ENCODE data around the gene UGT1A9. TPM values are rescaled to one million over a fixed set of nuclear protein-coding genes. Genes with fewer than 3 reads are reported as not detected.
A peak's percentile ranks its signal among the peaks of the same experiment; 100 is the strongest.

Gene UGT1A9
- total and polyA plus RNA-seq, 2 of the 13 experiments (the other 11 are each of a cell fraction or from before 2014, with no cell fraction given) = 0.07 TPM; not detected in 1

- TF ChIP-seq ZBTB25 (CRISPR knock-in tag; IDR thresholded peaks at IDR 0.05) (peak; percentile 82), ZNF124 (CRISPR knock-in tag; IDR thresholded peaks at IDR 0.05) (no peak), PHB2 (IDR thresholded peaks at IDR 0.05; ENCODE audit: partially characterized antibody) (no peak), ZNF160 (CRISPR knock-in tag; IDR thresholded peaks at IDR 0.05) (peak; percentile 54), ZNF670 (CRISPR knock-in tag; IDR thresholded peaks at IDR 0.05; ENCODE audit: borderline replicate concordance) (peak; percentile 96), KAT8 (CRISPR knock-in tag; IDR thresholded peaks at IDR 0.05) (peak; percentile 77), ZNF788 (CRISPR knock-in tag; IDR thresholded peaks at IDR 0.05; ENCODE audit: borderline replicate concordance) (peak; percentile 76; the same call in 1 of the 2 replicates), ETV5 (CRISPR knock-in tag; IDR thresholded peaks at IDR 0.05; ENCODE audit: borderline replicate concordance) (peak; percentile 74; the same call in 1 of the 2 replicates), AKNA (CRISPR knock-in tag; IDR thresholded peaks at IDR 0.05; ENCODE audit: borderline replicate concordance) (no peak), TRIM22 (IDR thresholded peaks at IDR 0.05) (no peak), ZBTB10 (CRISPR knock-in tag; IDR thresholded peaks at IDR 0.05; ENCODE audit: borderline replicate concordance) (0 out of 2 replicates have a peak, but pooled peaks have one; percentile 56), ZNF337 (CRISPR knock-in tag; IDR thresholded peaks at IDR 0.05; ENCODE audit: borderline replicate concordance, low read depth) (no peak), SALL1 (CRISPR knock-in tag; IDR thresholded peaks at IDR 0.05) (peak; percentile 84; the same call in 1 of the 2 replicates), ZKSCAN5 (CRISPR knock-in tag; IDR thresholded peaks at IDR 0.05) (0 out of 2 replicates have a peak, but pooled peaks have one; percentile 33), ZNF10 (CRISPR knock-in tag; IDR thresholded peaks at IDR 0.05; ENCODE audit: borderline replicate concordance, low read depth) (no peak), HNF1B (CRISPR knock-in tag; IDR thresholded peaks at IDR 0.05) (peak; percentile 100), ZNF83 (CRISPR knock-in tag; IDR thresholded peaks at IDR 0.05; ENCODE audit: borderline replicate concordance) (no peak)
Observed at GRCh38 chr2:233745073-233745755, 73.5 kb downstream of the UGT1A9 start (continued).
